ENCODE results near the gene WDR31. TPM values are rescaled to one million over a fixed set of nuclear protein-coding genes. Genes with fewer than 3 reads are reported as not detected.

WDR31 gene
- total and polyA plus RNA-seq, 11 donors, result 7.0 to 22.4 (median 13.6) TPM

DNA sequence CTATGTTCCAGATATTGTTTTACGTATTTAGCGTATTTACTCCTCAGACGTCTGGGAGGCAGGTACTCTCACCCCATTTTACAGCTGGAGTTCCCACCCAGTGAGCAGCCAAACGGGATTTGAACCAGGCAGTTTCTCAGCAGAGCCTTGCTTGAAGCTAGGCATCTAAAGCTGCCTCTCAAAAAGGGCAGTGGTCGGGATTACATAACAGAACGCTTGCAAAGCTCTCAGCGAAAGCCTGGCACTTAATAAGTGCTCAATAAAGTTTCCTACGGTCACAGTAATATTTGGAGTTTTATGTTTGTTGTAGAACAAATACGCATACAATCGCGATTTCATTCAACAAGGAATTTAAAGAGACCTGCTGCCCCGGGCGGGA is 9.0 kb upstream of the WDR31 start:
- Histone ChIP-seq H3K4me1 (peaks cover 0 to 21% (median 10%) of the 10 kb centered on the region in 12 donors), H3K36me3 (no peaks in the 10 kb centered on the region), H3K27ac (no peak overlapping the region), H3K4me3 (peak overlapping the region in 7 of 12 donors; percentile 39 to 64 (median 61)), H3K9me3 (no peaks in the 10 kb centered on the region), H3K27me3 (peaks cover 0 to 31% (median 10%) of the 10 kb centered on the region in 9 donors)
- DNase-seq, result no peak
- intact Hi-C loops (cut with DNase I), result loop anchor here in 2 of 10 donors (10.0 kb wide), 2 partner anchors 46 to 74 kb away; partner anchors contain the start of genes CDC26 (in 1 of the 2) and PRPF4 (in 1 of the 2)
- WGBS, 4 donors, result 33 to 41% (median 37%) methylated on average over 13 of the region's 13 CpGs
- TF ChIP-seq, protein P1, sequence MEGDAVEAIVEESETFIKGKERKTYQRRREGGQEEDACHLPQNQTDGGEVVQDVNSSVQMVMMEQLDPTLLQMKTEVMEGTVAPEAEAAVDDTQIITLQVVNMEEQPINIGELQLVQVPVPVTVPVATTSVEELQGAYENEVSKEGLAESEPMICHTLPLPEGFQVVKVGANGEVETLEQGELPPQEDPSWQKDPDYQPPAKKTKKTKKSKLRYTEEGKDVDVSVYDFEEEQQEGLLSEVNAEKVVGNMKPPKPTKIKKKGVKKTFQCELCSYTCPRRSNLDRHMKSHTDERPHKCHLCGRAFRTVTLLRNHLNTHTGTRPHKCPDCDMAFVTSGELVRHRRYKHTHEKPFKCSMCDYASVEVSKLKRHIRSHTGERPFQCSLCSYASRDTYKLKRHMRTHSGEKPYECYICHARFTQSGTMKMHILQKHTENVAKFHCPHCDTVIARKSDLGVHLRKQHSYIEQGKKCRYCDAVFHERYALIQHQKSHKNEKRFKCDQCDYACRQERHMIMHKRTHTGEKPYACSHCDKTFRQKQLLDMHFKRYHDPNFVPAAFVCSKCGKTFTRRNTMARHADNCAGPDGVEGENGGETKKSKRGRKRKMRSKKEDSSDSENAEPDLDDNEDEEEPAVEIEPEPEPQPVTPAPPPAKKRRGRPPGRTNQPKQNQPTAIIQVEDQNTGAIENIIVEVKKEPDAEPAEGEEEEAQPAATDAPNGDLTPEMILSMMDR (IDR thresholded peaks at IDR 0.05), result no peak
- TF ChIP-seq POLR2A (IDR thresholded peaks at IDR 0.05), result no peak
- no peak for ATAC-seq

DNA sequence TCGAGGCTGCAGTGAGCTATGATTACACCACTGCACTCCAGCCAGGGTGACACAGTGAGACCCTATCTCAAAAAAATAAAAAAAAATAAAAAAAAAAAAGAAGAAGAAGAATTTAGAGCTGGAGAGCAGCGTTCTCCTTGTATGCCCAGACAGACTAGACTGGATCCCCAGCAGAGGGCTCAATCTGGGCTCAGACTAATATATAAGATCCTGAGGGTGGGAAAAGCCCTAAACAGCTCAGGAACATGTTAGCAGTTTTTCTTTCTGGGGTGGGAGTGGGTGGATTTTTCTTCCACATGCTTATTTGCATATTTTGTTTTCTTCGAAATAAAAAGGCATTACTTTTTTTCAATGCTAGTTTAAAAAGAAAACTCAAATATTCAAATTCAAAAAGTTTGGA is 8.4 kb upstream of the WDR31 start:
- no peak overlapping the region for H3K27ac ChIP-seq
- ATAC-seq (no peak), DNase-seq (no peak)
- TF ChIP-seq POLR2A (IDR thresholded peaks at IDR 0.05), result no peak
- TF ChIP-seq, protein P1 (IDR thresholded peaks at IDR 0.05), result no peak
- H3K4me3 ChIP-seq, result no peak overlapping the region
- H3K27me3 ChIP-seq, result peaks cover 0 to 31% (median 10%) of the 10 kb centered on the region in 9 donors
- intact Hi-C loops (cut with DNase I), result loop anchor here in 2 of 10 donors (10.0 kb wide), 2 partner anchors 46 to 74 kb away; partner anchors contain the start of genes CDC26 (in 1 of the 2) and PRPF4 (in 1 of the 2)
- 93 to 95% (median 94%) methylated on average over 3 of the region's 3 CpGs for WGBS, 4 donors
- H3K36me3 ChIP-seq, result no peaks in the 10 kb centered on the region
- no peaks in the 10 kb centered on the region for H3K9me3 ChIP-seq
- H3K4me1 ChIP-seq, result peaks cover 0 to 24% (median 12%) of the 10 kb centered on the region in 12 donors

DNA sequence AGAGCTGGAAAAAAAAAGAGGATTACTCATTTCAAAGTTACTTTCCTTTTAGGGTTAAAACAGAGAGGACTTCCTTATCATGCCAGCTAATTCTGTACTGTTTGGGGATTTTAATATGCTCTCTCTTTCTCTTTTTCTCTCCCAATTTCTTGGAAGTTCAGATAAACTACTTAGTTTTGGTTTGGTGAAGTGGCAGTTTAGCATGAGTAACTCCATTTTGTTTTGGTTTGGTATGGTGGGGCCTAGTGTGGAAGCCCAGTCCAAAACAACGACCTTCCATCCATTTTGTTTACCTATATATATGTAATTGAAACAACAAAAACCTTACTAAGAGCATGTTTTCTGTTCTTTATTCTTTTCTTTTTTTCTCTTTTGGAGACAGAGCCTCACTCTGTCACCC is 5.6 kb upstream of the WDR31 start:
- H3K27me3 ChIP-seq, result peaks cover 0 to 12% (median 7%) of the 10 kb centered on the region in 9 donors
- intact Hi-C loops (cut with DNase I), result loop anchor here in 2 of 10 donors (10.0 kb wide), 2 partner anchors 49 to 71 kb away; partner anchors contain the start of genes CDC26 (in 1 of the 2) and PRPF4 (in 1 of the 2)
- 0 to 89% (median 43%) methylated on average over 1 of the region's 1 CpG for WGBS, 4 donors
- DNase-seq (no peak), ATAC-seq (no peak)
- peaks cover 0 to 26% (median 15%) of the 10 kb centered on the region in 12 donors for H3K4me1 ChIP-seq
- peak overlapping the region in 4 of 12 donors; percentile 8 to 87 (median 24) for H3K27ac ChIP-seq
- H3K36me3 ChIP-seq, result no peaks in the 10 kb centered on the region
- TF ChIP-seq, protein P1 (IDR thresholded peaks at IDR 0.05), result no peak
- no peak for TF ChIP-seq POLR2A (IDR thresholded peaks at IDR 0.05)
- no peaks in the 10 kb centered on the region for H3K9me3 ChIP-seq
- H3K4me3 ChIP-seq, result no peak overlapping the region

DNA sequence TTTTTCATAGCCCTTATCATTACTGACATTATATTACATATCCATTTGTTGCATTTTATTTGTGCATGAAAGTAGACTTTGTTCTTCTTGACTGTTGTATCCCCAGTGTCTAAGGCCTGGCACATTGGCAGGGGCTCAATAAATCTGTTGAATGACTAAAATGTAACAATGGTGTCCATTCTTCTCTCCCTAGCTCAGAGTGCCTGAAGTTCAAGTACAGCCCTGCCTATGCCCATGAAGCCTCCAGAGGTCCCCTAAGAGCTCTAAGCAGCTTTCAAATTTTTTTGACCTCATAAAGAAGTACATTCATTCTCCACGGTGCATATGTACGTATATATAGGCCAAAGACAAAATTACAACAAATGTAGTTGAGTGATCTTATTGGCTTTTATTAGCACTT is 5.1 kb upstream of the WDR31 start:
- DNase-seq (no peak), ATAC-seq (no peak)
- no peak overlapping the region for H3K4me3 ChIP-seq
- H3K36me3 ChIP-seq, result no peaks in the 10 kb centered on the region
- WGBS, 4 donors, result 63 to 74% (median 73%) methylated on average over 2 of the region's 2 CpGs
- TF ChIP-seq POLR2A (IDR thresholded peaks at IDR 0.05), result no peak
- TF ChIP-seq, protein P1 (IDR thresholded peaks at IDR 0.05), result no peak
- intact Hi-C loops (cut with DNase I), result loop anchor here in 2 of 10 donors (10.0 kb wide), 2 partner anchors 50 to 70 kb away; partner anchors contain the start of genes CDC26 (in 1 of the 2) and PRPF4 (in 1 of the 2)
- peaks cover 0 to 25% (median 12%) of the 10 kb centered on the region in 12 donors for H3K4me1 ChIP-seq
- peaks cover 0 to 10% (median 6%) of the 10 kb centered on the region in 9 donors for H3K27me3 ChIP-seq
- no peaks in the 10 kb centered on the region for H3K9me3 ChIP-seq
- H3K27ac ChIP-seq, result peak overlapping the region in 9 of 12 donors; percentile 8 to 95 (median 84)
